PFSK-1 (cell line): ENCODE data around the gene TRIM9.
A peak's percentile ranks its signal among the peaks of the same experiment; 100 is the strongest.

Experiments used
- FOXP2 ChIP-seq: optimal IDR thresholded peaks from 2 replicates; pipeline ENCODE3; 2011; ENCODE audit warnings: borderline replicate concordance, control low read depth, inconsistent platforms; ENCODE audit not compliant: insufficient read depth; ENCODE audit errors: extremely low read length, extremely low read depth
- POLR2AphosphoS5 ChIP-seq: IDR thresholded peaks from 2 replicates; pipeline ENCODE4 v1.6.1; 2012; ENCODE audit warnings: low read depth, mild to moderate bottlenecking, control low read depth, low read length, moderate library complexity
- SIN3A ChIP-seq: IDR thresholded peaks from 2 replicates; pipeline ENCODE4 v1.6.1; 2012; ENCODE audit warnings: mild to moderate bottlenecking, low read length, moderate library complexity, borderline replicate concordance; ENCODE audit not compliant: insufficient read depth
- TAF1 ChIP-seq: IDR thresholded peaks from 2 replicates; pipeline ENCODE4 v1.6.1; 2012; ENCODE audit warnings: low read length, control low read depth, borderline replicate concordance; ENCODE audit not compliant: insufficient read depth
- TF ChIP-seq, protein P1 (sequence below), 2 experiments: IDR thresholded peaks; 2 replicates each; pipeline versions ENCODE4 v1.6.1 to v1.8.0; 2011 to 2012; ENCODE audit warnings: low read depth in 2 of 2, low read length in 2 of 2, control low read depth in 1 of 2, inconsistent platforms in 1 of 2, mild to moderate bottlenecking in 1 of 2, moderate library complexity in 1 of 2; ENCODE audit not compliant: insufficient read depth in 1 of 2

The TRIM9 gene

DNA sequence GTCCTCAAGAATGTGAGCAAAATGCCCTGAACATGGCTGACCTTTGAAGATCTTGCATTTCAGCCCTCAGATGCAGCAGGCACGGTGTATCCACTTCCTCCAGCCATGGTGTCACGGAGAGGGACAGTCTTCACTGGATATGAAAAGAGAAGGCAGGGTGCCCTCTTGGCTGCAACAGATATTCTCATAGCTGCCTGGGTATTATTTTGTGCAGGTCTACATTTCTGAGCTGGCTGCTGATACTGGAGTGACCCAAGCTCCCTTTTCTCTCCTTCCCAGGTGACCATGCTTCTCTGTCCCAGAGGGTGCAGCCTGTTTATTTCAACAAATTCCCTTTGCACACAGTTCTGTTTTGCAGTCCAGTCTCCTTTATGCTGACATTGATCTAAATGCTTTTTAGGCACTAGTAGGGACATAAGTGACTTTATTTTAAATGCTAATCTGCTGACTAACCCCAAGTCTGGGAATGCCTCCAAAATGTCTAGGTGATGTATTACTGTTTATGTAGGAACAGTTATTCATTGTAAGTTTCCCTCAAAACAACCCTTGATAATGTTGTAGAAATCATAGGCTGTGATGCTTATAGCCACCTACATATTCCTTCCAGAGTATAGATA is 133.2 kb downstream of the TRIM9 start:
- no peak for TF ChIP-seq FOXP2
- TF ChIP-seq, protein P1, sequence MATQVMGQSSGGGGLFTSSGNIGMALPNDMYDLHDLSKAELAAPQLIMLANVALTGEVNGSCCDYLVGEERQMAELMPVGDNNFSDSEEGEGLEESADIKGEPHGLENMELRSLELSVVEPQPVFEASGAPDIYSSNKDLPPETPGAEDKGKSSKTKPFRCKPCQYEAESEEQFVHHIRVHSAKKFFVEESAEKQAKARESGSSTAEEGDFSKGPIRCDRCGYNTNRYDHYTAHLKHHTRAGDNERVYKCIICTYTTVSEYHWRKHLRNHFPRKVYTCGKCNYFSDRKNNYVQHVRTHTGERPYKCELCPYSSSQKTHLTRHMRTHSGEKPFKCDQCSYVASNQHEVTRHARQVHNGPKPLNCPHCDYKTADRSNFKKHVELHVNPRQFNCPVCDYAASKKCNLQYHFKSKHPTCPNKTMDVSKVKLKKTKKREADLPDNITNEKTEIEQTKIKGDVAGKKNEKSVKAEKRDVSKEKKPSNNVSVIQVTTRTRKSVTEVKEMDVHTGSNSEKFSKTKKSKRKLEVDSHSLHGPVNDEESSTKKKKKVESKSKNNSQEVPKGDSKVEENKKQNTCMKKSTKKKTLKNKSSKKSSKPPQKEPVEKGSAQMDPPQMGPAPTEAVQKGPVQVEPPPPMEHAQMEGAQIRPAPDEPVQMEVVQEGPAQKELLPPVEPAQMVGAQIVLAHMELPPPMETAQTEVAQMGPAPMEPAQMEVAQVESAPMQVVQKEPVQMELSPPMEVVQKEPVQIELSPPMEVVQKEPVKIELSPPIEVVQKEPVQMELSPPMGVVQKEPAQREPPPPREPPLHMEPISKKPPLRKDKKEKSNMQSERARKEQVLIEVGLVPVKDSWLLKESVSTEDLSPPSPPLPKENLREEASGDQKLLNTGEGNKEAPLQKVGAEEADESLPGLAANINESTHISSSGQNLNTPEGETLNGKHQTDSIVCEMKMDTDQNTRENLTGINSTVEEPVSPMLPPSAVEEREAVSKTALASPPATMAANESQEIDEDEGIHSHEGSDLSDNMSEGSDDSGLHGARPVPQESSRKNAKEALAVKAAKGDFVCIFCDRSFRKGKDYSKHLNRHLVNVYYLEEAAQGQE (IDR thresholded peaks at IDR 0.05; ENCODE audit: insufficient read depth in 1 of 2, low read depth in 2 of 2, low read length in 2 of 2): no peak
- TF ChIP-seq SIN3A: no peak
- no peak for TF ChIP-seq POLR2AphosphoS5
- TF ChIP-seq TAF1: no peak

DNA sequence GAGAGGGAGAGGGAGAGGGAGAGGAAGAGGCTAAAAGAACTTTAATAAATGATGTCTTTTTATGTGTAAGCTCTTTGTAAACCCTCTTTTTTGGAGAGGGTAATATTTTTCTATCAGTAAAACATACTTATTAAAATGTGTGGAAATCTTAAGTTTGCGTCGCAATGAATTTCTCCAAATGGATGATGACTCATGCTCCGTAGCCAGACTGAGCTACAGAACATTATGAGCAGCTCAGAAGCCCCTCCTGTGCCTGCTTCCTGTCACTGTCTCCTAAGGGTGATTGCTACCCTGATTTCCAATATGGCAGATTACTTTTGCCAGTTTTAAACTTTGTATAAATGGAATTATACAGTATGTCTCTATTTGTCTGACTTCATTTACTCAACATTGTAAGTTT is 137.6 kb downstream of the TRIM9 start:
- TF ChIP-seq SIN3A (no peak), TAF1 (no peak), POLR2AphosphoS5 (no peak), FOXP2 (no peak)
- TF ChIP-seq, protein P1 (IDR thresholded peaks at IDR 0.05; ENCODE audit: insufficient read depth in 1 of 2, low read depth in 2 of 2, low read length in 2 of 2): no peak

DNA sequence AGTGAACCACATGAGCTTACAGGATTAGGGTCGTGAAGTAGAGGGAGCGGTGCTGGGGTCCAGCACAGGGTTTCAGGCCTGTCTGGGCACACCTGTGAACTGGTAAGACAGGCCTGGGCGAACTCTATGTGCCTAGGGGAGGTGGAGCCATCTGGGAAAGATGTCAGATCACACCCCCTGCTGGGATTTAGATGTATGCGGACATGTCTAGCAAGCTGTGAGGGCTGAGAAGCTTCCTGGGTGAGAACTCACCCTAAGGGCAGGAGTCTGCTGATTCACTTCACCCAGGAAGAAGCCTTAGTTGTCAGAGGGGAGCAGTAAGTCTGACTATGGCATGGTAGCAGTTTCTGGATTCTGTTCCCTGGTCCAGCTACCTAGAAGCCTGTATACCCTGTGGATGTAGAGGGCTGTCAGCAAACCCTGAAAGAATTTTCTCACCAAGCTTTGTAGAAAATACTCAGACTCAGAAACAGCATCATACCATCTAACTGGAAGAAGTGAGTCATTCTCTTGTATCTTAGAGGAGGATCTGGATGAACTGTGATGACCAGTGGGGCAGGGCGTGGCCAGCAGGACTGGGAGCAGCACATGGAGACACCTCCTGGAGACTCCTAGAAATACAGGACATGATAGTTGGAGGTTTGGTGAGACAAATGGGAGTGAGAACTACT is 139.4 kb downstream of the TRIM9 start:
- TF ChIP-seq POLR2AphosphoS5 (no peak), SIN3A (peak; percentile 22; the same call in 1 of the 2 replicates)

GRCh38 chr14:50954811-50955372 is 140.0 kb downstream of the TRIM9 start:
- TF ChIP-seq, protein P1 (IDR thresholded peaks at IDR 0.05; ENCODE audit: insufficient read depth in 1 of 2, low read depth in 2 of 2, low read length in 2 of 2): no peak
- no peak for TF ChIP-seq FOXP2
- TF ChIP-seq SIN3A: no peak
- TF ChIP-seq TAF1: no peak
- TF ChIP-seq POLR2AphosphoS5: no peak

DNA sequence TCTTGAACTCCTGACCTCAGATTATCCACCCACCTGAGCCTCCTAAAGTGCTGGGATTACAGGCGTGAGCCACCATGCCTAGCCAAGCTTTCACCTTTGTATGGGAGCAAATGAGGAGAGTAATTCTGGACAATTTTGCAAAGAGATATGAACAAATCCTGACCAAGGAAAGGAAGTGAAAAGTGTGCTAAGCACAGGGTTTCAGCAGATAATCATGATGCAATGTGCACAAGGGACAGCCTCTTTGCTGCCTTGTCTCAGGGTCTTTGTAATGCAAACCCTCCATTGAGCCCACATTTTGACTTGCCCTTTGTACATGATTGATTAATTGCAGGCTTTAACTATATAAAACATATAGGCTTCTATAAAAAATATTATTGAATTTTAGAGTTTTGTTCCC is 141.4 kb downstream of the TRIM9 start:
- no peak for TF ChIP-seq TAF1
- TF ChIP-seq, protein P1 (IDR thresholded peaks at IDR 0.05; ENCODE audit: insufficient read depth in 1 of 2, low read depth in 2 of 2, low read length in 2 of 2): no peak
- no peak for TF ChIP-seq FOXP2
- TF ChIP-seq POLR2AphosphoS5: no peak
